Type B pancreatic cell (in vitro differentiated cells): Measurements from ENCODE around the gene TCF23. TPM values are rescaled to one million over a fixed set of nuclear protein-coding genes. Genes with fewer than 3 reads are reported as not detected.
"Not testable (repeated sequence)": the region's sequence is repeated elsewhere in the genome, so short reads cannot be mapped to it uniquely, and the experiment has no call there.

ENCODE experiments used
- DNase-seq: peaks from one replicate; pipeline ENCODE4 v3.0.0; 2021; ENCODE audit warnings: mixed read lengths; ENCODE audit not compliant: unreplicated experiment; ENCODE audit errors: extremely low spot score
- H3K27ac Mint-ChIP-seq: 2 replicates; pipeline ENCODE4 v1.8.0; 2021; ENCODE audit warnings: mild to moderate bottlenecking, mixed read lengths
- H3K27me3 Mint-ChIP-seq: 2 replicates; pipeline ENCODE4 v1.8.0; 2021; ENCODE audit warnings: mixed read lengths
- H3K36me3 Mint-ChIP-seq: 2 replicates; pipeline ENCODE4 v1.8.0; 2021; ENCODE audit warnings: mixed read lengths
- H3K4me1 Mint-ChIP-seq: one replicate; pipeline ENCODE4 v1.8.0; 2021; ENCODE audit warnings: mixed read lengths; ENCODE audit not compliant: unreplicated experiment
- H3K4me3 Mint-ChIP-seq: 2 replicates; pipeline ENCODE4 v1.8.0; 2021; ENCODE audit warnings: mild to moderate bottlenecking, mixed read lengths
- H3K9me3 Mint-ChIP-seq: 2 replicates; pipeline ENCODE4 v1.8.0; 2021; ENCODE audit warnings: mixed read lengths
- CTCF ChIP-seq: fragments of 200-600 bp; sonication (generic); conservative IDR thresholded peaks from 2 replicates; pipeline ENCODE4 v1.5.0; 2021; ENCODE audit warnings: antibody characterized with exemption, mild to moderate bottlenecking
- total RNA-seq: library from RNA; stranded (reverse); gene quantifications from 2 replicates; pipeline ENCODE4 v1.2.1, GENCODE V29; 2021; ENCODE audit warnings: low replicate concordance

Gene TCF23
- total RNA-seq, 1 donor from 2014 or later, result not detected

- no peak overlapping the region for H3K4me3 Mint-ChIP-seq
- H3K36me3 Mint-ChIP-seq, result no peaks in the 10 kb centered on the region
- no peaks in the 10 kb centered on the region for H3K9me3 Mint-ChIP-seq
- peaks cover 20% of the 10 kb centered on the region for H3K27me3 Mint-ChIP-seq
- no peak for DNase-seq
- no peak for TF ChIP-seq CTCF
- no peaks in the 10 kb centered on the region for H3K4me1 Mint-ChIP-seq
- H3K27ac Mint-ChIP-seq, result no peak overlapping the region
Measured at GRCh38 chr2:27108221-27108620, 40.6 kb upstream of the TCF23 start.

GRCh38 chr2:27109083-27109482, 39.7 kb upstream of the TCF23 start:
- H3K4me1 Mint-ChIP-seq, result no peaks in the 10 kb centered on the region
- TF ChIP-seq CTCF, result no peak
- no peak for DNase-seq
- no peak overlapping the region for H3K27ac Mint-ChIP-seq
- peaks cover 25% of the 10 kb centered on the region for H3K27me3 Mint-ChIP-seq
- H3K9me3 Mint-ChIP-seq, result no peaks in the 10 kb centered on the region
- no peak overlapping the region for H3K4me3 Mint-ChIP-seq
- no peaks in the 10 kb centered on the region for H3K36me3 Mint-ChIP-seq

GRCh38 chr2:27110603-27111352, 38.0 kb upstream of the TCF23 start:
- not testable (repeated sequence) for H3K4me3 Mint-ChIP-seq, DNase-seq, H3K9me3 Mint-ChIP-seq, H3K4me1 Mint-ChIP-seq, H3K27ac Mint-ChIP-seq, H3K36me3 Mint-ChIP-seq
- peaks cover 34% of the 10 kb centered on the region for H3K27me3 Mint-ChIP-seq

GRCh38 chr2:27111392-27112078, 37.3 kb upstream of the TCF23 start:
- H3K27ac Mint-ChIP-seq, H3K4me1 Mint-ChIP-seq, H3K4me3 Mint-ChIP-seq, H3K36me3 Mint-ChIP-seq, DNase-seq, H3K9me3 Mint-ChIP-seq: not testable (repeated sequence)
- peaks cover 34% of the 10 kb centered on the region for H3K27me3 Mint-ChIP-seq

- no peaks in the 10 kb centered on the region for H3K36me3 Mint-ChIP-seq
Measured at GRCh38 chr2:27115519-27115918, 33.3 kb upstream of the TCF23 start.

GRCh38 chr2:27117995-27118524, 30.7 kb upstream of the TCF23 start:
- no peak overlapping the region for H3K27ac Mint-ChIP-seq
- no peaks in the 10 kb centered on the region for H3K36me3 Mint-ChIP-seq
- H3K9me3 Mint-ChIP-seq, result no peaks in the 10 kb centered on the region
- H3K27me3 Mint-ChIP-seq, result peaks cover 79% of the 10 kb centered on the region
- TF ChIP-seq CTCF, result no peak
- H3K4me1 Mint-ChIP-seq, result peaks cover 6% of the 10 kb centered on the region
- DNase-seq, result no peak
- peak overlapping the region; percentile 62 for H3K4me3 Mint-ChIP-seq

More at GRCh38 chr2:27115519-27115918, 33.3 kb upstream of the TCF23 start:
- H3K27ac Mint-ChIP-seq, result no peak overlapping the region
- no peaks in the 10 kb centered on the region for H3K9me3 Mint-ChIP-seq
- peaks cover 4% of the 10 kb centered on the region for H3K4me1 Mint-ChIP-seq
- H3K27me3 Mint-ChIP-seq, result peaks cover 66% of the 10 kb centered on the region
- no peak for DNase-seq
- no peak for TF ChIP-seq CTCF
- no peak overlapping the region for H3K4me3 Mint-ChIP-seq
